HG03460 (cell line): ENCODE results near the gene CCND1.

Experiments used
- ATAC-seq: cut with Tn5 transposase; IDR thresholded peaks from one replicate; pipeline ENCODE4 v1.9.1; 2021; ENCODE audit not compliant: unreplicated experiment

Gene CCND1

DNA sequence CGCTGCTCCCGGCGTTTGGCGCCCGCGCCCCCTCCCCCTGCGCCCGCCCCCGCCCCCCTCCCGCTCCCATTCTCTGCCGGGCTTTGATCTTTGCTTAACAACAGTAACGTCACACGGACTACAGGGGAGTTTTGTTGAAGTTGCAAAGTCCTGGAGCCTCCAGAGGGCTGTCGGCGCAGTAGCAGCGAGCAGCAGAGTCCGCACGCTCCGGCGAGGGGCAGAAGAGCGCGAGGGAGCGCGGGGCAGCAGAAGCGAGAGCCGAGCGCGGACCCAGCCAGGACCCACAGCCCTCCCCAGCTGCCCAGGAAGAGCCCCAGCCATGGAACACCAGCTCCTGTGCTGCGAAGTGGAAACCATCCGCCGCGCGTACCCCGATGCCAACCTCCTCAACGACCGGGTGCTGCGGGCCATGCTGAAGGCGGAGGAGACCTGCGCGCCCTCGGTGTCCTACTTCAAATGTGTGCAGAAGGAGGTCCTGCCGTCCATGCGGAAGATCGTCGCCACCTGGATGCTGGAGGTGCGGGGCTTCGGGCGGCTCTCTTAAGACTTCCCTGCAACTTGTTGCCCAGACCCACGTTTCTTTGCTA, at the start of gene CCND1:
Gene CCND1, plus strand, starts transcription at position 162 of the 587 bp plus-strand sequence. Its CDS starts 158 bp downstream, at position 320.
- no peak for ATAC-seq

GRCh38 chr11:69592986-69593650, 47.8 kb upstream of the CCND1 start:
- ATAC-seq, result no peak

DNA sequence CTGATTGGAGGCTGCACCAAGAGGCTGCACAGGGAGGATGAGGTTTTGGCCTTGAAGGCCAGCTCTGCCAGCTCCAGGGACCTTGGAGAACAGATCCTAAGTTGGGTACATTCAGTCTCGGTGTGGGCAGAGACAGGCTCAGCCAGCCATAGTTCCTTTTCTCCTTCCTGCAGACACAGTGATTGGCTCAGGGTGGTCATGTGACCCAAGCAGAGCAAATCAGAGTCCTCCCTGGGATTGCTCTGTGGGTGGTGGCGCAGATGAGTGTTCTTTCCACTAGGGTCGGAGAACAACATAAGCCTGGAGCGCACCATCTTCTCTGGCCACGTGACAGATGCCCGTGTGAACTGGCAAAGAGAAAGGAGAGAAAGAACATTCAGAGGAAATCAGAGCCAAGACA, 47.1 kb upstream of the CCND1 start:
- ATAC-seq, result no peak

- no peak for ATAC-seq
These were observed 46.5 kb upstream of the CCND1 start for GRCh38 chr11:69594481-69594880.

DNA sequence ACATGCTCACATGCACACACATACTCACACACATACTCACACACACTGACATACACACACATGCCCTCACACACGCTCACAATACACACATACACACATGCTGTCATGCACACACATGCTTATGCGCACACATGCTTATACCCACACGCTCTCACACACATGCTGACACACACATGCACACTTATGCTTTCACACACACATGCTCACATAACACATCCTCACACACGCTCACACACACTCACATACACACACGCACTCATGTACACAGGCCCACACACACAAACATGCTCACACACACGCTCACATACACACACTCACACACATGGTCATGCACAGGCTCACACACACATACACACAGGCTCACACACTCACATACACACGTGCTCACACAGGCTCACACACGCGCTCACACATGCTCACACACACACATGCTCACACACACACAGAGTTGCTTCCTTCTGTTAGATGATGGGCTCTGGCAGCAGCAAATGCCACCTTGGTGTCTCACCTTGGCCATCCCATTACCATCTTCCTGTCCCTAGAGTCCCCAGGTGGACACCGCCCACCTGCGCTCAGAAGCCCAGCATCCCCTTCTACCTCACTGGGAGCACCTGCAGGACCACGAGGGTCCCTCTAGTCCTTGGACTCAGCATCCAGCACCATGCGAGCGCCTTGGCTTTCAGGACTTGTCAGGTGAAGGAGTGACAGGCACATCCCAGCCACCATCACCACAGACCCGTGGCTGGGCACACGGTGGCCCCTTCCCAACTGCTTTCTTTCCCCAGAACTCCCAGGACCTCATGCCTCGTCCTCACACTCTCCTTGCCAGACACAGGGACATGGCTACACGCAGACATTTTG, 44.9 kb upstream of the CCND1 start:
- no peak for ATAC-seq

GRCh38 chr11:69598147-69598546, 42.8 kb upstream of the CCND1 start:
- no peak for ATAC-seq

DNA sequence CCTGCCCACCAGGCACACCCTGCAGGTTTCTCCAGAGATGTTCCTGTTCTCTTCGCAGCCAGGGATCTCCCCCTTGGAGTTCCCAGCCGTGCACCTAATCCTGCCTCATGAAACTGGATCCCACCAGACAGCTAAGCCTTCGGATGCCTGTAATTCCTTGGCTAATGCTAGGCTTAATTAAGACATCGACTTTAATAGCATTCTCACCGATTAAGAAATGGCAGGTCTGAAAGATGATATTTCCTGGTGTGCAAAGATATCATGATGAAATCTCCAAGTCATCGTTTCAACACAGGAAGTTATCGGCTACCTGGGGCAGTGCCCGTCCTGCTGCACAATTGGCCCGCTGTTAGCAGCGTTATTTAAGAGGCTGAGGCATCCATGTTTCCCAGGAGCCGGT, 41.5 kb upstream of the CCND1 start:
- ATAC-seq, result no peak

DNA sequence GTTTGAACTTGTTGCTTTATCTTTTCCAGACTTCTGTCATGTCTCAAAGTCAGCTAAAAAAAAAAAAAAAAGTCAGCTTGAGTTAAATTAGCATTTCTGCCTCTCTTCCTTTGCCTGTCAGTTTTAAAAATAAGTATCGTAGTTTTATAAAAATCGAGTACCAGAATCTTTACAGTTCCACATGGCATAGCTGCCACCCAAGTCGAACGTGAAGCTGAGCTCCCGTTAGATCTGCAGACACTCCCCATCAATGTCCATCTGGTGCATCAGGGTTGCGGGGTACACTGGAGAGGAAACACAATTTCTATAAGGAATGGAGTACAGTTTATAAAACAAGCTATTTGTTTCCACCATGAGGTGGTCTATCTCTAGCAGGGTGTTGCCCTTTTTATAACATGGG, 41.0 kb upstream of the CCND1 start:
- no peak for ATAC-seq

DNA sequence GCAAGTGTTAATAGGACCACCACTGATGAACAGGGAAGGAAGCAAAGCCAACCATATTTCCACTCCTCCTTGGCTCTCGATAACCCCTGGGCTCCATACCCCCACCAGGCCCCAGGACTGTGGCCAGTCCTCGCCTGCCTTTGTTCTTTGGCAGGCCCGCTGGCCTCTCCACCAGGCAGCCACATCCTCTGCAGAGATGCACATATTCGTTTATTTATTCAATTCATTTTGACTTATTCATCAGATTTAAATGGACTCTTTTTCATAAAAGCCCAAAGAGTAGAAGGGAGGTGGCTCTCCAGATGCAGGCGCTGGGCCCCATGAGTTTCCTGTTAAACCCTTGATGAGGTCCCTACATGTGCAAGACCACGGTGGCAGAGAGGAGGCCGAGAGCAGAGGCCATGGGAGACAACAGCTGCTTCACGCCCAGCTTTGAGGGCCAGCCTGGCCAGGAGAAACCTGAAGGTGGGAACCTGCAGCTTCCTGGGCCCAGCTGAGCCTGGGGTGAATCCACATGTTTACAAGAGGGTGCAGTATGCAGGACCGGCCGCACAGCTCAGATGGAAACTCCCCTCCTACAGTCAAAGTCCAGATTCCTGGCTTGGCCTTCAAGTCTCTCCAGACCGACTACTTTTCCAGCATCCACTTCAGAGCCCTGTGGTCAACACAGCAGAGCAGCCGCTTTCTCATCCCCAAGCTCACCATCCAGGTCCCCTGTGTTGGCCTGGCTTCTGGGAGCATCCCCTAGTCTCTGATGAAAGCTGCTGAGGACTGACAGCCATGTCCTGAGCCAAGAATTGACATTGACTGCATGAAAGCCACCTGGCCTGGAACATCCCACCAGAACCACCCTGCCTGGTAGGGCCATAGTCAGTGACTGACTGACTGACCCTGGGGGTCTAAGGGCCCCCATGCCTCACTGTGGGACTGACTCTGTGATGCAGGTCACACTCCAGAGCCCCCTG, 39.7 kb upstream of the CCND1 start:
- no peak for ATAC-seq

DNA sequence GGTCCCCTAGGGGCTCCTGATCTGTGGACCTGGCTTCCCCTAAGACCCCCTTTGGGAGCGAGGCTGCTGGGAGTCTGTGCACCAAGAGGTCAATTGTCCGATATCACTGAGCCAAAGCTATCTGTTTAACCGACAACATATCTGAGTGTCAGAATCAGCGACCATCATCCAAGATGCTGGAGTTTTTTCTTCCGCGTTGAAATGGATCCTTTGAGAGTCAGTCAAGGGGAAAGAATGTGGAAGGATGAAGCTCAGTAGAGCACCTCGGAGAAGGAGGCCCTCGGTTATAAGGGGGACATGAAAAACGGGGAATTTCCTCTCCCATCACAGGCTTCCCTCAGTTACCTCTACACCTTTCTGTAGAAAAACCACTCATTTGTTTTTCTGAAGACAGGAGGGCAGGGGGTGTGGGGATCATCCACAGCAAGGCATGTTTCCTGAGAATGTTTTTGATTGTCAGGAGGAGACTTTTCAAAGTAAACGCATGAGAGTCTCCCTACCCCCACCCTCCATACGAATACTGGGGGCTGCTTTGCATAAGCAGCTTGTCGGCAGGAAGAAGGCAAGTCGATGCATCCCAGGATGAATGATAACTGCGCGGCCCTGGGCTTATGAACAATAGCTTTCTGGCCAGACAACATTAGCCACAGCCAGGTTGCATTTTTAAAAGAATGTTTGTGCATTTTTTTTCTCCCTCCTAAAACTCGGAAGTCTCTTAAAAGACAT, 37.7 kb upstream of the CCND1 start:
- no peak for ATAC-seq

DNA sequence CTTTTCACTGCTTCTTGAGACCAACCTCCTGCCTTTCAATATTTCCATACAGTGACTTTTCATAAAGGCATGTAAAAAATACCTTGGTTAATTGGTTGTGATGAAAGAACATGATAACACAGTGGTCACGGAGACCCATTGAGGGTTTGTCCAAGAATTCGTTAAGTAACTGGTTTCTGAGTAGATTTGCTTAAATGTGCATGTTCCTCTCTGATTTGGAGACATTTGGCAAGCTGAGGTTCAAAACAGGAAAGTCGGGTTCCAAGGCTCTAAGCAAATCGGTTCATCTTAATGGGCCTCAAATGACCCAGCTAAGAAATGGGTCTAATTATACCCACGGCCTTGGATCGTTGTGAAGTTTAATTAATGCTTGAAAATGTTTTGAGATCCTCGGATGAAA, 36.9 kb upstream of the CCND1 start:
- ATAC-seq, result no peak

DNA sequence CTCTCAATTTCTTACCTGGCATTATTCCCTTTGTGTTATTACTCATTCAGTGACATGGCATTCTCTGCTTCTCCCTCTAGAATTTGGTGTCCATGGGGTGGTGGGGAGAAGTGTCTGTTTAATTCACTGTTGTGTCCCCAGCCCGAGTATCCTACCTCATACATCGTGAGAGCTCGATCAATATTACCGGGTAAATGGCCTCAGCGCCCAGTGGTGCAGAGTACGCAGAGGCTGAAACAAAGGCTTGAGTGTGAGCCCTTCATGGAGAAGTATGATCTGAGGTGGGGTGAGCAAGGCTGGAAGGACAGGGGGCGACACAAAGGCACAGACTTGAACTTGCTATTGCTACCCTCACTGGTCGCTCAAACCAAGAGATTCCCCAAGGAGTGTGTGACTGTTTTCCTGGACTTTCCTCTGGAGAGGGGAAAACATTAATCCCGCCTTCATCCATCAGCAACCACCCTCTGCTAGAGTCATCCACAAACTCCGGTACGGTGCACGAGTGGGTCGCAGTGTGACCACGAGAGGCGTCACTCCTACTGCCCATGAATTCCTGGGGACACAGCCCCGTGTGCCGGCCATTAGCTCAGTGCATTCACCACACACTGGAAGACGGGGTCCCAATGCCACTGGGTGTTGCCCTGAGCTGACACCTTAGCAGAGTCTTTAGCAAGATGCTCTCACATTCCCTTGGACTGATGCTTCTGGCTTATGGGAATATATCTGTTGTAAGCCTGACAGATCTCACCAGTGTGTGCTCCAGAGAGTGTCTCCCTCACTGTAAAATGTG, 35.0 kb upstream of the CCND1 start:
- no peak for ATAC-seq

- no peak for ATAC-seq
These were observed 31.6 kb upstream of the CCND1 start for GRCh38 chr11:69609351-69609750.

- ATAC-seq, result no peak
These were observed 29.1 kb upstream of the CCND1 start for GRCh38 chr11:69611548-69612526.

GRCh38 chr11:69613594-69613993, 27.4 kb upstream of the CCND1 start:
- no peak for ATAC-seq

- ATAC-seq, result no peak
These were observed 26.9 kb upstream of the CCND1 start for GRCh38 chr11:69614085-69614484.

DNA sequence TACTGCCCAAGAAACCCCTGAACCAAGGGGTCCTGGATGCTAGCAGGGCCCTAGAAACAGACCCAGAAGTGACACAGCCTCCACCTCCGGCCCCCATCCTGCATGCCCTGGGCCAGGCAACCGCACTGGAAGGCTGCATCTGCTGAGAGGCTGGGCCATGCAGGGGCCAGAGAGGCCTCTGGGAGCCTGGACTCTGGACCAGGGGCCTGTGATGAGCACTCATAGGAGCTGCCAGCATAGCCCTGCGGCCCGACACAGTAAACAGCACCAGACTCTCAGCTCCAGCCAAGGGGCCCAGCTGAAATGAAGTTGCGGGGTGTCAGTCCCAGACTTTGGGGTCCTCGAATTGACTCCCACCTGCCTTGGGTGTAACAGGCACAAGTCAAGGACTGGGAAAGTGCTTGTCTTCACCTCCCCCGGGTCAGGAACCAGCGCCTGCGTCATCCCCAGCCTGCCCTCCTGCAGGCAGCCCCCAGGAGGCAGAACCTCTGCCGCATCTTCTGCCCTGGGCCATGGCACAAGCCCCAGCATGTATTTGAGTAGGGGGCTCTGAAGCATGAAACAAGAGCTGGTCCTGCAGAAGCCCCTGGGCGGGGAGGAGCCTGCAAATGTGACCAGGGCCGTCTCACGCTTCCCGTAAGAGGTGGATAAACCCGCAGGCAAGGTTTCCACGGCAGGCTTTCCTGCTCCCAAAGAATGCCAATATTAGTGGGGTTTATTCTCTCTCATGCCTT, 25.2 kb upstream of the CCND1 start:
- ATAC-seq, result no peak

DNA sequence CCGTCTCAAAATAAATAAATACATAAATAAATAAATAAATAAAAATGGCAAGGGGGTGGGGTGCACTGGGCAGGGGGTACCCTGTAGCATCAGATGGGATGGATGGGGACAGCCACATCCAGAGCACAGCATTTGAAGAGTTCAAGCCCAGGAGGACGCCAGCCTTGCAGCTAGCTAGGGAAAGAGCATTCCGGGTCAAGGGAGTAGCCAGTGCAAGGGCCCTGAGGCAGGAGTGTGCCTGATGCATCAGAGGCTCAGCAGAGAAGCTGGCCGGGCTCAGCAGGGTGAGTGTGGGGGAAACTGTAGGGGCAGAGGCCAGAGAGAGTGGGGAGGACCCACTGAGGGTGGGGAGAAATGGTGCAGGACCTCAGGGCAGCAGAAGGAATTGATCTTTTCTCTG, 23.7 kb upstream of the CCND1 start:
- no peak for ATAC-seq
